DMS153 (cell line): ENCODE data around the gene AGAP1.

Experiments used
- DNase-seq: peaks from one replicate; lab custom pipeline; 2025; lab: John Stamatoyannopoulos, UW

The AGAP1 gene

DNA sequence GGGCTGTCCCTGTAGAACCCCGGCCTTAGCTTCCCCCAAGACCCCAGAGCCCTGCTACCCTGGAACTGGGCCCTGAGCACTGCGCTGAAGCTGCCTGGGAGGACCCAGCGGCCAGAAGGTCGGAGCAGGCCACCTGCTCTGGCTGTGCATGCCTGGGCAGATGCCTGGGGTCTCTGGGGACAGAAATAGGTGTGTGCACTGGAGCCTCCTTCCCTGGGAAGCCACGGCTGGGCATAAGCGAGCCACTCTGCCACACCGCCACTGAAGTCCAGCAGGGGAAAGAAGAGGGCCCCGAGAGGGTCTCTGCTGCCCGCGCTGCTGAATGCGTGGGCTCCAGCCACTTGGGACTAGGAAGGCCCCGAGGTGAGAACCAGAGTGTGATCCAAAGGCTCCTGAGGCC is 667.7 kb downstream of the AGAP1 start:
- no peak for DNase-seq

DNA sequence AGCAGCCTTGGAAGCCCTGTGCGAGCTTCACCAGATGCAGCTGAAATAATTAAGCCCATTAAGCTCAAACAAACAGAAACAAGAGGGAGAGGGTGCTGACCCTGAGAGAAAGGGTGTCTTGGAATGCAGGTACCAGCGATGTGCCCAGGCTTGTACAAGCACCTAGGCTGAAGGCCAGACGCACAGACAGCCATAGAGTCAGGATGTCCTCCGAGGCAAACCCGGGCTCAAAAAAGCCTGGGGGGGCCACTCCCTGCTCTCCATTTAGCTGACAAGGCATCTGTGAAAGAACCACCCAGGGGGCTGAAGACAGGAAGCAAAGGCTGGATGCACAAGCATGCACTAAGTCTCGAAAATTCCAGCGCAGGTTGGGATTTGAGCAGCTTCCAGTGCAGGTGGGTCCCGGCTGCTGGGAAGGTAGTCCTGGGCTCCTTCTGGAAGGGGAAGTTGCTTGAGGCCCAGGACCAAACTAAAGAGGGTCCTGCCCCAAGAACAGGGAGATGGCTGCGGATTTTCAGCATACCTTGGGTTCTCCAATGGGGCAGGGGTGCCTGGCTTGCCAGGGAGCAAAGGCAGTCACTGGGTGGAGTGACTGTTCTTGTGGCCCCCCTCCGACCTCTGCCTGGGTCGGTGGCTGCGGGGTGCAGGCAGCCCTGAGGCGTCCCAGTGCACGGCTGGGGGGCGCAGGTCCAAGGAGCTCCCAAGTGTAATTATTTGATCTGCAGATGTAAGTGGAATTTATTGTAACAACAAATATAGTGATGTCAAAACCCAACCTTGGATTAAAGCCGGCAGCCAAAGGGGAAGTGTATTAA is 668.4 kb downstream of the AGAP1 start:
- no peak for DNase-seq

- DNase-seq = no peak
Observed at GRCh38 chr2:236162882-236163470, 669.1 kb downstream of the AGAP1 start.

- DNase-seq = no peak
Observed at GRCh38 chr2:236163471-236164200, 669.8 kb downstream of the AGAP1 start.

GRCh38 chr2:236164201-236164924 is 670.5 kb downstream of the AGAP1 start:
- no peak for DNase-seq

GRCh38 chr2:236164925-236165841 is 671.3 kb downstream of the AGAP1 start:
- DNase-seq = no peak

GRCh38 chr2:236165842-236166795 is 672.3 kb downstream of the AGAP1 start:
- no peak for DNase-seq

GRCh38 chr2:236166796-236167296 is 673.0 kb downstream of the AGAP1 start:
- no peak for DNase-seq

- DNase-seq = peak; percentile 16
Observed at GRCh38 chr2:236167297-236168109, 673.7 kb downstream of the AGAP1 start.

- peak; percentile 80 for DNase-seq
Observed at GRCh38 chr2:236168110-236169080, 674.6 kb downstream of the AGAP1 start, which contains the start of gene GBX2. GBX2 (minus strand) TSS chr2:236168386; CDS start chr2:236167971, 415 bp downstream.

- DNase-seq = peak; percentile 17
Observed at GRCh38 chr2:236169151-236169721, 675.4 kb downstream of the AGAP1 start.

GRCh38 chr2:236169741-236170589 is 676.1 kb downstream of the AGAP1 start:
- no peak for DNase-seq

- no peak for DNase-seq
Observed at GRCh38 chr2:236170590-236171165, 676.8 kb downstream of the AGAP1 start.

DNA sequence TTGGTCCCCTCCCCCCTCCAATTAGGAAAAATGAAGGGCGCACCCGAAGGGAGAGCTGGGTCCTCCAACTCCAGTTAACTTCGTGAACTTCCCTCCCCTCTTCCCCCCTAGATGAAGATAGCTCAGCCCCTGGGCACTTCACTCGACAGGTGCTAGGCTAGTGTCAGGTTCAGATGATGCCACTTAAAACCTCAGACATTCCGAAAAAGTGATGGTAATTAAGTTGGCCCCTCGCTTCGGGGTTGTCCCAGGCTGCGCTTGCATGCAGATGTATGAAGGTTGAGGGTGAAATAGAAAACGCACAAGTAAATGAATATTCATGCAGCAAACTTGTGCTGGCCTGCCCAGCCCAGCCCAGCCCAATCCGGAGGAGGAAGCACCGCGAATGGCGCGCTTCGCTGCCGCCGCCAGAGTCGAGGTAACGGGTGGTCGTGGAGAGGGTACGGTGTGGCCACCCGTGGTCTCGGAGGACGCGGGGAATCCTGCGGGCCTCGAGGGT is 677.4 kb downstream of the AGAP1 start:
- no peak for DNase-seq

DNA sequence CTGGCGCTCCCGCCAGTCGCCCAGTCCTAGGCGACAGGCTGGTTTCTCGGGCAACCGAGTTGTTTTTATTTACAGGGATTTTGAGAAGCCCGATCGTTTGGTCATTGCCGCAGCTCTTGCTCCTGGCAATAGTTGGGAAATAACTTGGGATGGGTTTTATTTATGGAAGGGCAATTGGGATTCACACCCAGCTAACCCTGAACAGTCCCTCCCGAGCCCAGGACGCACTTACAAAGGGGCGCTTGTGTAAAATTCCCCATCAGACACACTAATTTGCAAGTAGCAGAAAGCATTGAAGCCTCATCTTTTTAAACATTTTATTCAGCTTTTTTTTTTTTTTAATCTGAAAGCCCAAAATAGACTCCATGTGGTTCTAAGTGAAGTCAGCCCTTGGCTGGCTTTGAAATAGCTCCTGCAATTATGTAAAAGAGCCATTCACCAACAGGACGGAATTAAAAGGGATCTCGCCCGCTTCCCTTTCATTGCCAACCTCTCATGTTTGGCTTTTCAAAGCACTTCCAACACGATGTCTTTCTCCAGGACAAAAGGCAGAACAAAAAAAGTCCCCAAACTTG is 677.9 kb downstream of the AGAP1 start:
- DNase-seq = no peak
